HG03565 (cell line): ENCODE measurements around the gene JMJD4.

ENCODE experiments used
- ATAC-seq: cut with Tn5 transposase; IDR thresholded peaks from one replicate; pipeline ENCODE4 v1.9.1; 2021; ENCODE audit warnings: mild to moderate bottlenecking, moderate library complexity; ENCODE audit not compliant: unreplicated experiment

Gene JMJD4

GRCh38 chr1:227734856-227735538, at the start of gene JMJD4, which contains the start of gene SNAP47:
Gene JMJD4 (minus strand): TSS chr1:227735302. CDS start chr1:227735273, 29 bp downstream.
Gene SNAP47 (plus strand): TSS chr1:227735435. CDS start chr1:227747737, 12,302 bp downstream.
- peak; percentile 90 for ATAC-seq

DNA sequence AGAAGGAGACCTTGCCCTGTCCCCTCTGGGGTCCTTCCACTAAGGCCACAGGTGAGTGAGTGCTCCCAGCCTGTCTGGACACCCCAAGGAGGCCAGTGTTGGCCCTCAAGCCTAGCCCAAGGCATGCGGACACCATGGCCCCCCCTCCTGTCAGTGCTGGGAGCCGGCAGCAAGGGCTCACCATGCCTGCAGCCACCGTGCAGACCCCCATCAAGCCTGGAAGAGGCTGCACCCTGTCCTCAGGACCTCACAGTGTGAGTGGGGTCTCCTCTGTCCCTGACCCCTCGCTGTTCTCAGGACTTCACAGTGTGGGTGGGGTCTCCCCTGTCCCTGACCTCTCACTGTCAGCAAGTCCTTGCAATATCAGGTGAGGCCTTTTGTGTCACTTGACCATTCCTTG, 47.1 kb upstream of the JMJD4 start:
- no peak for ATAC-seq

DNA sequence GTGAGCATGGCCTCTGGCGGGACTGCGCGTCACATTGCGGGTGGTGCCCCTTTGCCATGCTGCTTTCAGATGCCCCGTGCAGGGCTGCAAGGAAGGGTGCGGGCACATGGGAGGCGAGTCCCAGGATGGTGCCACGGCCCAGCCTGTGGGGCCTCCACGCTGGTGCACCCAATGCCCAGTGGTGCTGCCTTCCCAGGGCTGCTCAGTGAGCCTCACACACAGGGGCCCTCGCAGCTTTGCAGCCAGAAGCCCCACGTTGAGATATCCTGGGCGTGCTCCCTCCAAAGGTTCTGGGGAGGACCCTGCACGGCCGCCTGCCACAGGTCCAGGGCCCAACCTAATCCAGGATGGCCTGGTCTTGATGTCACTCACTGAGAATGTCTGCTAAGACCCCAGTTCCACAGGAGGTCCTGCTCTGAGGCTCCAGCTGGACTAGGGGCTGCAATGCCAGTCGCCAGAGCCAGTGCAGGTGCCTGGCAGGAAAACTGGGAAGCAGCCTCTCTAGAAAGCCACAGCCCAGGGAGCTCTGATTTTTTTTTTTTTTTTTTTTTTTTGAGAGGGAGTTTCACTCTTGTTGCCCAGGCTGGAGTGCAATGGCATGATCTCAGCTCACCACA, 46.3 kb upstream of the JMJD4 start:
- no peak for ATAC-seq

DNA sequence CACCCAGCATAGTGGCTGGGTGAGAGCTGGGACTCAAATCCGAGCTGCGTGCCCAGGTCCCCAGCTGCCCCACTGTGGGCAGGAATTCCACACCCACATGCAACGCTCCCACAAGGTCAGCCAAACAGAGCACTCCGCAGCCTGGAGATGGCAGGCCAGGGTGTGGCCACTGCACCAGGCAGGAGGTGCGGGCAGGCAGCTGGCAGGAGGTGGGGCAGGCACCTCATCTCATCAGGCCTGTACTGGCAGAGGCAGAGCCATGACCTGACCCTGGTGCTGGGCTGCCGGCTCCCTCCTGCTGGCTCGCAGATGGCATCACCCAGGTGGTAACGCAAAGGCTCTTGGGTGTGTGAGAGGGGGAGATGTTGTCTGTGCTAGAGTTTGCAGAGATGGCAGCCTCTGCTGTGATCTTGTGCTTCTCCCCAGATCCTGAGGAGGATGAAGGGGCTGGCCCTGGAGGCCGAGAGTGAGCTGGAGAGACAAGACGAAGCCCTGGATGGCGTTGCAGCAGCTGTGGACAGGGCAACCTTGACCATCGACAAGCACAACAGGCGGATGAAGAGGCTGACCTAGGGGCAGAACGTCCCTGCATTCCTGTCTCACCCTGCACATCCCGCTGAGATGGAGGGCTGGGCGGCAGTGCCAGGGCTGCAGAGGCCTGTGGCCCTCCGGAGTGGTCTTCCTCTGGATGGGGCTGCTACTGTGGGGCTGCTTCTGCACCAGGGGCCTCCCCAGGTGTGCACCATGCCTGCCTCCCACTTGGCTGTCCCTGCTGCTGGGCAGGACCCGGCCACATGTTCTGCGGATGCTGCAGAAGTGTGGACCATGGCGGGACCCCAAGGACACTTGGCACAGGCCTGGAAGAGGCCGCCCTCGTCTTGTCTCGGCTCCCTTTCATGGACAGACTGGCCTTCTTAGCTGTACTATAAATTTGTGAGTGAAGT, 45.3 kb upstream of the JMJD4 start:
- ATAC-seq, result no peak

DNA sequence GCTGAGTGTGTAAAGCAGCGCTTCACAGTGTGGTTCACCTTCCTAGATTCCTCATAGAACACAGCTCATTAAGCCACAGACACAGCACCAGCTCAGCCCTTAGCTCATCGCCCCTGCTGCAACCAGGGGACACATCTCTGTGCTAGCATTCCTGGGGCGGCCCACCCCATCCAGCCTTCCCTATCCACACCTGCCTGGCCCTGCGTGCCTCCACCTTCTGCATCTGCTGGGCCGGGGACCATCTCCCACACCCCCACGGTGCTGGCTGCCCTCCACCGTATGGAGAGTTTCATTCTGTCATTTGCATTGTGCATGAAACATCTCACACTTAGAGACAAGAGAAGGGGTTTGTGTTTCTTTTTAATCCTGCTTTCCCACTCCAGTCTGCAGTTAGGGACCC, 44.6 kb upstream of the JMJD4 start:
- no peak for ATAC-seq

DNA sequence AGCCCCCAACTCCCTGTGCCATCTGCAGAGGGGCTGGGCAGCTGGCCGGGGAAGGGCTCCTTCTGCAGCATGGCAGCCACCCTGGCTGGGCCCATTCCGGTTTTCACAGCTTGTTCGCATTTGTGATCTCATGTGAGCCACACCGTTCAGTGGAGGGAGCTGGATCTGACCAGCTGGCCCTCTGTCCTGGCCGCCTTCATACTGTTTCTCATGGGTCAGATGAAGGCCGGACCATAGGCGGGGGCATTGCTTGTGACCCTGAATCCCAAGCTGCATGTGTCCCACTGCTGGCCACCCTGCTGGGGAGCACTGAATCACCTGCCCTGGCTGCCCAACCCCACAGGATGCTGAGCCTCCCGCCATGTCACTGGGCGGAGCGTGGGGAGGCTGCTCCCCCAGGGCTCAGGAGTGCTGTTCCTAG, 43.9 kb upstream of the JMJD4 start:
- no peak for ATAC-seq

- no peak for ATAC-seq
Measured at GRCh38 chr1:227778401-227778947, 43.4 kb upstream of the JMJD4 start.

GRCh38 chr1:227777646-227778045, 42.5 kb upstream of the JMJD4 start:
- no peak for ATAC-seq

GRCh38 chr1:227777156-227777555, 42.1 kb upstream of the JMJD4 start:
- no peak for ATAC-seq

DNA sequence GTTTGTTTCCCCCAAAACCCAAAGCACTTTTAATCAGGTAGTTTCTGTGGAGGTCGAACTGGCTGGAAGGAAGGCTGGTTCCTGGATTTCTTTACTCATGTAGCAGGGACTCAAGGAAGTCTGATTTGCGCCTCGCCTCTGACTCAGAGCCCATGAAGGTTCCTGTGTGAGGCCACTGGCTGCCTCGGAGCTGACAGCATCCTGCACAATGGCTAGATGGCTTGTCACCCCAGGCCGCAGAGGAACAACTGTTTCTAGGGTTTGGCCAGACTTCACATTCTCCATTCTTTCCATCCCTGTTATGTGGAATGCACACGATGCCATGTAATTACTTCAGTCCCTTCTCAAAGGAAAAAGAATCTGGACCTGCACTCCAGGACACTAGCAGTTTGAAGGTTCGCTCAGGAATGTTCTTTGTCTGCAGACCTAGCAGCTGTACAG, 41.2 kb upstream of the JMJD4 start:
- no peak for ATAC-seq

DNA sequence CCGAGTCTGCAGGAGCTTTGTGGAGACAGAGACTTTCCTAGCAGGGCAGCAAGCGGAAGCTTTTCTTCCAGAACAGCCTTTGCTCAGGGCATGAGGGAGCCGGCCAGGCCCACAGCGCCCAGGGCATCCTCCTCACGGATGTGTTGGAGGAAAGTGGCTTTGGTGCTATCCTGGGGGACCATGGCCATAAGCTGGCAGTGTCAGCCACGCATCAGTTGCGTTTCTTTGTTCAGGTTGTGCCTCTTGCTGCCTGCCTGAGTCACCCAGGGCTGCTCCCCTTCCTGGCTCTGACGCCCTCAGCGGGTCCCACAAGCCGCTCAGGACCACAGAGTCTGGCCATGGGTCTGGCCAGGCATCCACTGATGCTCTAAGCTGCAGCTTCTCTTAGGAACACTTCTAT, 40.7 kb upstream of the JMJD4 start:
- ATAC-seq, result no peak

- no peak for ATAC-seq
Measured at GRCh38 chr1:227774821-227775661, 39.9 kb upstream of the JMJD4 start.

DNA sequence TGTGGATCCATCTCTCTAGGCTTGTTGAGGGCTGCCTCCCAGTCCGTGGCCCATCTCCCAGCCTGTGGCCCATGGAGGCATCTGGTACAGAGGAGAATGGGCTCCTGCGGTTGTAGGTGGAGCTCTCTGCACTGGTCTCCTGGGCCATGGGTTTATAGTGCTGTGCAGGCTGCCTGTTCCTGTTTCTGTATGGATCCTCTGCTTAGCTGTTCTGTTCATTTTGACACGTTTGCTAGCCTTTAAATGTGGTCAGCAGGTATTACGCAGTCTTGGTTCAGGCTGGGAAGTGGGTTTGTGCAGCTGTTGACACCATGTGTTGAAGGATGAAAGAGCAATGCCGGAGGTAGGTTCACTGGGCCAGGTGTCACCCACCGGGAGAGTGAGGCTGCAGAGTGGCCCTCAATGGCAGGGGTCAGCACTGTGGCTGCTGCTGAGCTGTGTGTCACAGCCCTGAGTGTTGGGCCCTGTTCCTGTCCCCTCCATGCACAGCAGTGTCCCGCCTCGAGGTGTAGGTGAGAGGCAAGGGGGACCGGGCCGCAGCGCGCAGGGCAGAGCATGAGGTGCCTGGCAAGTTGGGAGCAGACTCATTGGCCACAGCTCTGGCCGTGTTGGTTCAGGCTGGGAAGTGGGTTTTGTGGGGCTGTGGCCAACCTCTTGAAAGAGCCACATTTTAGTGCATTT, 39.1 kb upstream of the JMJD4 start:
- no peak for ATAC-seq

GRCh38 chr1:227773558-227773957, 38.5 kb upstream of the JMJD4 start:
- ATAC-seq, result no peak

GRCh38 chr1:227771771-227772170, 36.7 kb upstream of the JMJD4 start:
- no peak for ATAC-seq

DNA sequence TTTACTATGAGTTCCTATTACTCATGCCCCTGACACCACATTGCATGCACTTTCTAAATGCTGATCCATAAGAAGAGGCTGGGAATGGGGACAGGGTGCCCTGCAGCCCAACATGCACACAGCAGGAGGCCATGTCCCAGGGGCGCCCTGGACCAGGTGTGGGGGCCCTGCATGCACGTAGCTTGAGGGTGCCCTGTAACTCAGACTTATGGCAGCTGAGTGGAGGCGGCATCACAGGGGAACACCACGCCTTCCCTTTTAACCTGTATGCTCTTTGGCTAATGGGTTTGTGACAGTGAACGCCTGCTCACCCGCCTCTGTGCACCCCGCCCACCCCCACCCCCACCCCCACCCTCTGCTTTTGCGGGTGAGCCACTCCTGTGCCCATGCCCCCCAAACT, 36.2 kb upstream of the JMJD4 start:
- no peak for ATAC-seq

DNA sequence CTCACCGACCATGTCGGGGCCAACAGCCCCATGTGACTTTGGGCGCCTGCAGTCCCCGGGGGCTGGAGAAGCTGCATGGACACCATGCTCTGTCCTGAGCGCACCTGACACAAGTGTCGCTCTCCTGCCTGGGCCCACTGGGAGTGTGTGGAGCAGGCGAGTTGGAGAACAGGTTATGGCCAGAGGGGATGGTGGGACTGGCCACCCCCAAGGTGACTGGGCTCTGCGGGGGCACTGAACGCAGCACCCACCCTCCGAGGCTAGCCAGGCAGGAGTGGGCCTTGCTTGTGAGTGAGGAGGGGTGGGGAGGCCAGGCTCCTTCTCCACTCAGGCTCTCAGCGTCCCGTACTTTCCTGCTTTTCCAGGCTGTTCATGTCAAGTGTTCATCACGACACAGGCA, 35.7 kb upstream of the JMJD4 start:
- no peak for ATAC-seq

DNA sequence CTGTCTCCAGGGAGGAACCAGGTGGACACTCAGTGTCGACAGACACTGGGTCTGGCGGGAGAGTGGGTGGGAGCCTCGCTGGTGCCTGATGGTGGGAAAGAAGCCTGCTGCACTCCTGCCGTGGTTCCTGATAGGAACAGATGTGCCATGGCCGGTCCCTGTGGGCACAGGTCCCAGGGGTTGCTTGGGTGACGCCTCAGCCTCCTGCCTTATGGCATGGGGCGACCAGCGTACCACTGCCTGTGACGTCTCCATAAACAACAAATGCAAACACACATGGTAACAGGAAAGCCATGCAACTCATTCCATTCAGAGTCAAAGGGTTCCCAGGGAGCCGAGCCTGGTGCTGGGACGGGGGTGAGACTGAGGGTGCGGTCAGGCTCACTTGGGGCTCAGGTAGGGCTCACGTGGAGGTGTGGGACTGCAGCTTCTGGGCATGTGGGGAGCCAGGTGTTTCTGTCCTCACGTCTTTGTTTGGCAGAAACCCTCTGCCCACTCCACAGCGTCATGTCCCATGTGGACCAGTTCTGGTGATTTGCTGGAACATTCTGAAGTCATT, 34.9 kb upstream of the JMJD4 start:
- no peak for ATAC-seq
